T1000 (cell line): ENCODE data around the gene HIGD1A.

Experiments
- DNase-seq: peaks from one replicate; lab custom pipeline; 2025; ENCODE audit warnings: mixed read lengths; lab: John Stamatoyannopoulos, UW

The HIGD1A gene

GRCh38 chr3:42735019-42735418 lies 69.3 kb downstream of the HIGD1A start:
- no peak for DNase-seq

GRCh38 chr3:42734263-42734860 lies 69.9 kb downstream of the HIGD1A start:
- no peak for DNase-seq

- no peak for DNase-seq
Observed at GRCh38 chr3:42733501-42734262, 70.6 kb downstream of the HIGD1A start.
